HG03103 (cell line): ENCODE measurements around the gene PRKRA.
"Not testable (repeated sequence)": the region's sequence is repeated elsewhere in the genome, so short reads cannot be mapped to it uniquely, and the experiment has no call there.

ENCODE experiments used
- ATAC-seq: cut with Tn5 transposase; IDR thresholded peaks from one replicate; pipeline ENCODE4 v1.9.1; 2021; ENCODE audit warnings: low read depth; ENCODE audit not compliant: unreplicated experiment

Gene PRKRA

DNA sequence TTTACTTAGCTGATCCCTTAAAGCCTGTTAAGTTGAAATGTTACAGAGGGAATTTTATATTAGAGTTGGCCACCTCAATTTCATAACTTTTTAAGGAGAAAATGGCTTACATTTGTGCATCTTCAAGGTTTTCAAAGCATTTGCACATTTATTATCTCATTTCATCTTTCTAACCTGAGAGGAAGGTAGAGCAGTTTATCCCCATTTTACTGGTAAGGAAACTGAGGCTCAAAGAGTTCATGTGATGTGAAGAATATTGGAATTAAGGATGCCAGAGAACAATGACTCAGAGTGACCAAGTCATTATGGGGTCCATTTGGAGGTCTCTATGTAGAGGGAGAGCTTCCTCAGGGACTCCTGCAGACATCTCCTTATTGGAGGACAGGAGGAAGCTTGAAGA, 35.0 kb downstream of the PRKRA start:
- no peak for ATAC-seq

DNA sequence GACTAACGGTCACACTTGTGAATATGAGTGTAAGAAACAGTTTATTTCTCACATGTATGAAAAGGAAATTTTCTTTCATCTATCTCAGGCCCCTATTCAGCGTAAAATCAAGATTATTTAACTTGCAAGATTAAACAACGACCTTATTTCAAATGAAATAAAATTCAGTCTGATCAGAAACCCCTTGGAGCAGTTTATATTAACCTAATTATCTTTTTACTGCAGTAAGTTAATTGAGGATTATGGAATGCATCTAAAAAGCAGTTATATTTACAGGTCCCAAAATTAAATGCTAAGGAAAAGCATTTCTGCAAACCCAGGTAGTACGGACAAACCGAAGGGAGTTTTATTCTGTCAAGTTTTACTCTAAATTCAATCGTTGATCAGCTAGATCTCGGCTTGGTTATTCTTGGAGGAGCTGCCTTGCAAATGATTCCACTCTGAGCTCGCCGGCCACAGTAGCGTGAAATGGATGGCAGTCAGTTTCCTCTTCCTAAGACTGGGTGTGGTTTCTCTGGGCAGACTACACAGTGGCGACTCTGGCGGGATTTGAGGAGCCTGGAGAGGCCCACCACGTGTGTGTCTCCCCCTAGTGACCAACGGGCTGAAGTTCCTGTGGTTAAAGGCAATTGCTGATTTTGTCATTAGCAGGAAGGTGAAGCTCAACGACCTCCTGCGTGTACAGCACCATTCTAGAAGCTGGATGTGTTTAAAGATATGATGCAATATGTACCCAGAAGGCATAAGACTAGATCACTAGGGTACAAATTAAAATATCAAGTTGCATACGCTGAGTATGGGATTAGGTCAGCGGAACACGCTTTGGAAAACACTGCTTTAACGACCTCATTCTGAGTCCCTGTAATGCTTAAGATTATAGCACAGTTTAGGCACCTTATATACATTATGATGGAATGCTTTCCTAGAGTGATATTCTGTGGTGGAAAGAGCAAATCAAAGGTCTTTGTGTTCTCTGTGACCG, 36.4 kb downstream of the PRKRA start:
- peak; percentile 81 for ATAC-seq

DNA sequence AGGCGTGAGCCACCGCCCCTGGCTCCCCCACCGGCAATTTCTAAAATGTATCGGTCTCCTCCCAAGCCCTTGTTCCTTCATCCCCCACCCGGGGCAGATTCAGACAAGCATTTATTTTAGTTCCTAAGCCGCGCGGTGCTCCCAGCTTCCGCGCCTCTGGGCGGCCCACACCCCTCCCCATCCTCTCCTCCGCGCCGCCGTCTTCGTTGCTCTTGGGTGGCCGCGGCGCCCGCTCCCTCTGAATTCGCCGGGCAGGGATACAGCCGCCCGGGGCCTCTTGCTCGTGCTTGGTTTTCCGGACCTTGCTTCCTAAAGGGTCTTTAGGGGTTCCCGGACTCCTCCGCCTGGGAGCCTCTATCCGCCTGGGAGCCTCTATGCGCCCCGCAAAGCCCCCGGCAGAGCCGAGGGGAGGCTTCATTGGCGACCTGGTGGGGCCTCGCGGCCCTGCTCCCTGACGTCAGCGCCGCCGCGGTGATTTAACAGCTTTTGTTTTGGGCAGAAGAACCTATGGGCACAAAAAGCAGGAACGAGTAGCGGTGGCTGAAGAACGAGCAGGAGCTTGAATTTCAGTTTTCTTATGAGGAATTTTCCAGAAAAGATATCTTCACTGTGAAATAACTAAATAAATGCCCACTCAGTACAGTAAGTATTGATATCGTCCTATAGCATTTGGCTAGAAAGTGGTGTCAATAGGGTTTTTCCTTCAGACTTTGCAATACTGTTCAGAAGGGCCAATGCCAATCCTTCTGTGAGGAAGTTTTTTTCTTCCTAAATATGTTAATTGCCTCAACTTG, 37.3 kb downstream of the PRKRA start:
- peak; percentile 63 for ATAC-seq

DNA sequence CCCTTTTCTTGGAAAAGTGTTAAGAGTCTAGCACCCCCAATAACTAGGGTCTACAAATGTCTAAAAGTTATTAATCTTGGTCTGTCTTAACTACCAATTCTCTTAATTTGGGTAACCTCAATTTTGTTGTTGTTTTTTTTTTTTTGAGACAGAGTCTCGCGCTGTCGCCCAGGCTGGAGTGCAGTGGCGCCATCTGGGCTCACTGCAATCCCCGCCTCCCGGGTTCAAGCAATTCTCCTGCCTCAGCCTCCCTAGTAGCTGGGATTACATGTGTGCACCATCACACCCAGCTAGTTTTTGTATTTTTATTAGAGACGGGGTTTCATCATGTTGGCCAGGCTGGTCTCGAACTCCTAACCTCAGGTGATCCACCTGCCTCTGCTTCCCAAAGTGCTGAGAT, 38.5 kb downstream of the PRKRA start:
- ATAC-seq: not testable (repeated sequence)

DNA sequence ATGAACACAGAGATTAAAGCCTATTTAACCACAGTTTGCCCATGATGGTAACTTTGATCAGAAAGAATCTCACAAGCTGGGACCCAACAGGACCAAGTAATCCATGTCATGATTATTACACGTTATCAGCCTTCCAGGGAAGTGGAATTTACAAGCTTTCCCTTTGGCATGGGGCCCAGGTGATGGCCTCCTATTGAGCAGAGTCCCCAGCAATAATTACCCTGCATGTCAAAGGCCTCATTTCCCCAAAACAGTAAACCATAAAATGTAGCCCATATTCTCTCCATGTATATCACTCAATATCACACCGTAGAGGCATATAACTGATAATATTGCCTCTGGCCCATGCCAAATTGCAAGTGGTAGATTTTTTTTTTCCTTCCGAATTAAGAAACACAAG, 38.9 kb downstream of the PRKRA start:
- ATAC-seq: no peak

DNA sequence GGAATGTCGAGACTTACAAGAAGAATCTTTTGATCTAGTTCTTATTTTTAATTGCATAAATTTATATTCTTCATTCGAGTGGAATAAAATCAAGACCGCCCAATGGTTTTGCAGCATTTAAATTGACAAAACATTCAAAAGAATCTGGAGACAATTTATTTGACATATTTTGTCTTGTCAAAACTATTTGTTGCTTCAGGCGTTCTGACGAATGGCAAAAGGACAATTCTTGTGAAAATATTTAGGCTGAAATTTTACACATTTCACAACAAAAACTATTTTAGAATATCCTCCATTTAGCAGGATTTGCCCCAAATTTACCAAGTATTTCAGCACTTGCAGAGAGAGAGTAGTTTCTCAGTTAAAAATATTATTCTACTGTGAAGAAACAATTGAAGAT, 41.7 kb downstream of the PRKRA start:
- no peak for ATAC-seq

DNA sequence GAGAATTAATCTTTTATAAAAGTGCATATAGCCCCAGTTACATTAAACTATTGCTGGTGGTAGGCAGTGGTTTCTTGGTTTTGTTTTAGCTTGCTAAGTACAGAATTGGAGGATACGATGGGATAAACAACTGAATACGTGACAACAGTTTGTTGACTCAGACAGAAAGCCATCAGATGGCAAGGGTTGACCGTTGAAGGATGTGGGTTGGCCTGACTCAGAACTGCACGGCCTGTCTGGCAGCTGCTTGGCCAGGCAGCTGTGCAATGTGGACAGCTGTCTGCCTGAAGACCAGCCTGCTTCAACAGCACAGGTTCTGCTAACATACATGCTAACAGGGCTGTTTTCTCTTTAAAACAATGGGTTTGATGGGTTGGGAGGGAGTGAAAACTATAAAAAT, 46.6 kb downstream of the PRKRA start:
- peak; percentile 99 for ATAC-seq

DNA sequence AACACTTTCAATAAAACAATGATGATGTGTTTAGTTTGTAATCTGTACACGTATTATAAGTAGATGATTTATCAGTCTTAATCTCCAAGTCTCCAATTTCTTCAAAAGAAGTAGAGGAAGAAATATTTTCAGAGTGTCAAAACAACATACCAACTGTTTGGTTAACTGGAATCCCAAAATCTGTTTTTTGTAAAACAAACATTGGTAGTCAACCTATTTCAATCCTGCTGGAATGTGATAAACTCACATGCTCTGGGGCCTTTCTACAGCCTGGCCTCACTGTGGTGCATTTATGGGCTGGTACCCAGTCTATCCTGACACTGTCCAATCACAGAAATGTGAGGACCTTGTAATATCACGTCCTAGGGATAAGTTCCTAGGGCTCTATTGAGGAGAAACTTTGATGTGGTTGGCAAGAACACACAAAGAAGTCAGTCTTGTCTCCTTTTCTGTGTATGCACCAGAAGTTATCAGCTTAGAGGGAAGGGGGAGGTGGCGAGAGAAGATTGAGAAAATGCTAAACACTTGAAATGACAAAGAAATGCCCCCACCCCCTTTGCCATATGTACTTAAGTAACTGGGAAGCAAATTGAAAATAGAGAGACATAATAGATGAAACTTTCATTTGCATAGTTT, 47.2 kb downstream of the PRKRA start:
- peak; percentile 26 for ATAC-seq

DNA sequence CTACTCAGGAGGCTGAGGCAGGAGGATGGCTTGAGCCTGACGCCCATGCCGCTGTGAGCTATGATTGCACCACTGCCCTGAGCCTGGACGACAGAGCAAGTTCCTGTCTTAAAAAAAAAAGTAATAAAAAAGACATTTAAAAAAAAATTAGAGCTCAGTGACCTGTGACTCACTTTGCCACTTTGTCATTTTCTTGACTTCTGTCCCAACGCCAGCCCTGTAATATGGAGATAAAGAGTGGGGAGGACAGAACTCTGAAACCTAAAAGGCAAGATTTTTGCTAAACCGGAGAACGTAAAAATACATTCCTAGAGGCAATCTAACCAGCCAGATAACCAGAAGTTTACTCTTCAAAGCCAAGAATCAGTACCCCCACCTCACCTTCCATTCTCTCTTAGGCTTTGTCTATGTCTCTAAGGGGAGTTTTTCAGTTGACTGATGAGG, 49.0 kb downstream of the PRKRA start:
- no peak for ATAC-seq

DNA sequence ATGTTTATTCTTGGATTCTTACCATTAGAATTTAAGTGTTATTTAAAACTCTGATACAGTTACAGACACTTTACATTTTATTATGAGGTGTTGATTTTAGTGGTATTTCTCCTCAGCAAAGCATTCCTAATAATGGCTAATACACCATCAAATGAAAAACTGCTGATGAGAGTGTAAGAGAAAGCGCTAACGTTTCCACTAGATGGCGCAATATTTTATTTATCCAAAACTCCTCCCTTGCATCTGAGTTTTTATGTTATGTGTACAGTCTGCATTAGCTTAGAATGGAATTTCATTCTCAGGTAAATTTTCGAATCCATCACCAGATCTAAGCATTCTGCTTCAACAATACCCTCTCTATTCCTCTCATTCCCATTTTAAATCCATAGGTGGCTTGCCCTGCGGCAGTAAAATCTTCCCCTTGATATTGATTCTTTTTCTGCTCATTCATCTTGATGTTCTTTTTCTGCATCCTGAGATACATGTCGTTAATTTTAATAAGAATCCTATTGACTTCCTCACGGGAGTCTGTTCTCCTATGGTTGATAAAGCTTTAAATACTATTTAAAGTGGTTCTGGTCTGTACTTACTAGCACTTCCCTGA, 53.9 kb downstream of the PRKRA start:
- ATAC-seq: peak; percentile 94

DNA sequence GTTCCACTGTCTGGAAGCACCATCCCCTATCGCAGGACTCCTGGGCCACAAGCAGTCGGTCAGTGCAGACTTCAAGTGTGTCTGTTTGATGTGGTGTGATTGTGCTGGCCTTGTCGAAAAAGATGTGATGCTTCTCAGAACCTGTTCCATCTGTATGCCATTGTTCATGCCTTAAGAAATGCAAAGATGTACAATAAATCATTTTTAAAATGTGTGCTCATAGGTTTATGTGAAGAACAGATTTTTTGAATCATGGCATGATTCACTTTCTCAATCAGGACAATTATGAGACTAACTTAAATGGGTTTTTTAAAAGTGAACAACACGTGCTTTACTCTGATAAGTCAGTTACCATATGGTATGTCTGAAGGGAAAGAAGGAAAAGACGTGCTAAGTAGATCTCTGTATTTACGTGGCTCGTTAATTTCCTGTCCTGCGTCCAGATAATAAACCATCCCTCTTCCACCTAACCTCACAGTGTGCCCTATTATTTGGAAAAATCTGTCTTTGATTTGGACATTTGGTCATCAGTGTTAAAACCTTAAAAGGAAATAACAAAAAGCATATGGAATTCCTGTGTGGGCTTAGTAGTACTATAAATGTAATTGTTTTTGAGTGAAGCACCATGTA, 54.9 kb downstream of the PRKRA start:
- ATAC-seq: no peak

DNA sequence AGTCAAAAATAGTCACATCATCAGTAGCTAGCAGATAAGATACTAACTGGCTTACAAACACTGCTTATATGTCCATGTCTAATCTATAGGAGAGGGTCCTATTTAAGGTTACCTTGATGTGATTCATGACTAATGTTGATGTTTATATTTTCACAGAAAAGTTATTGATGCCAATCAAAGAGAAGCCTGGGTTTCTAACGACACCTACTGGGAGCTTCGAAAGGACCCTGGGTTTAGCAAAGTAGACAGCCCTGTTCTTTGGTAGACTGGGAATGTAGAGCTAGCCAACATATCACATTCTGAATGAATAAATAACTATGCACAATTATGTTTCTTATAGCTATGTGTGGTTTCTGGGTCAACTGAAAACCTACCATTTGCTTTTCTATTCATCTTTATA, 55.7 kb downstream of the PRKRA start:
- no peak for ATAC-seq

DNA sequence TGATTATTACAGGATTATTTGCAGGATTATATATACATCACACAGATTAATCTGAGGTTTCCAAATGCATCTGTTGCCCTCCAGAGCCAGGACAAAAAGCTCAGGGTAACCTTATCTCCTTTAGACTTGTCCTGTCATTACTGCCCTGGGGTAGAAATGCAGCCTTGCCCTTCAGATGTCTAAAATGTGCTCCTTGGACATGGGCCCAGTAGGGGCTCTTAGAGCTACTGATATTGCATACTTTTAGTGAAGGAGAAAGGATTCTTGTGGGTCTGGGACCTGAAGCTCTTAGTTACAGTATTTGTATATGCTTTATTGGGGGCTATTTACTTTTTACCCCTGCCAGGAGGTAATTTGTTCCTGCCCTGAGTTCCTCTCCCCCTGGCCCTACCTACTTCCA, 56.1 kb downstream of the PRKRA start:
- ATAC-seq: no peak

DNA sequence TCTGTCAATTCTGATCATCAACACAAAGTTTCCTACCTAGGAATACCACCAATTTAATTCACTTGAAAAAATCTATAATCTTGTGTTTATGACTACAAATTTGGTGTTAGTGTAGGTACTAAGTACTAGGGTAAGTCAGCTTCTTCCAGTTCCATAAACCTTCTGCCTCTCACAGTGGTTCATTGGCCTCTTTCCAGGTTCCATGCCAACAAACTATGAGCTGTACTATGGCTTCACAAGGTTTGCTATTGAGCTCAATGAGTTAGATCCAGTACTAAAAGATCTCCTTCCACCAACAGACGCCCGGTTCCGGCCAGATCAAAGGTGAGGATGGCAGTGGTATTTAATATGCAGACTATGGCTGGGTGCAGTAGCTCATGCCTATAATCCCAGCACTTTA, 58.8 kb downstream of the PRKRA start:
- no peak for ATAC-seq

DNA sequence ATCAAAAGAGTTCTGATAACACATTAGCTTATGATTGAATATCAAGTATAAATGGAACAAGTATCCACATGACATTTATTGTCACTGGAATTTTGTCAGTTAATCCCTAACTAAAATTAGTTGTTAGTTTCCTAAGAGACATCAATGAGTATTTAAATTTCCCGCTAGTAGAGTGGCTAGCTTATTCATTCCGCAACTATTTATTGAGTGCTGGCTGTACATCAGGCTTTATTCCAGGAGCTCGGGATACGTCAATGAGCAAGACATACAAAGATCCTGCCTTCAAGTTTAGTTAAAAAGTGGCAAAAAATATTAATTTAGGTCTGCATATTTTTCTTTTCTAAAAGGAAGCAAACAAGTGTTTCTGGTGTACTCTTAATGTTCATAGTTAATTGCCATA, 59.3 kb downstream of the PRKRA start:
- no peak for ATAC-seq

DNA sequence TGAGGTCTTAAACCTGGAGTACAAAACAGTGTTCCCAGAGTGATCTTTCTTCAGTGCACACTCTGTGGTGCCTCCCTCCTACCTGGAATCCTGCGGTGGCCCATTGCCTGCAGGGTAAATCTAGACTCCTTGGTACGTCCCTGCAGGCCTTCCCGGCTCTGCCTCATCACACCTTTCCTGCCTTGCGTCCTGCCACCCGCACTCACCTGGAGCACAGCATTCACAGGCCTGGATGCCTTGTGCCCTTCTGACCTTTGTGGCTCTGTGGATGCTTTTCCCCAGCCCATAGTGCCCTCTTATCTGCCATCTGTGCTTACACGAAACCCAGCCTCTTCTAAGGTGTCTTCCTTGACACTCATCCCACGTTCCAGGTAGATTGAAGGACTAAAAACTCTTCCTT, 62.7 kb downstream of the PRKRA start:
- no peak for ATAC-seq

DNA sequence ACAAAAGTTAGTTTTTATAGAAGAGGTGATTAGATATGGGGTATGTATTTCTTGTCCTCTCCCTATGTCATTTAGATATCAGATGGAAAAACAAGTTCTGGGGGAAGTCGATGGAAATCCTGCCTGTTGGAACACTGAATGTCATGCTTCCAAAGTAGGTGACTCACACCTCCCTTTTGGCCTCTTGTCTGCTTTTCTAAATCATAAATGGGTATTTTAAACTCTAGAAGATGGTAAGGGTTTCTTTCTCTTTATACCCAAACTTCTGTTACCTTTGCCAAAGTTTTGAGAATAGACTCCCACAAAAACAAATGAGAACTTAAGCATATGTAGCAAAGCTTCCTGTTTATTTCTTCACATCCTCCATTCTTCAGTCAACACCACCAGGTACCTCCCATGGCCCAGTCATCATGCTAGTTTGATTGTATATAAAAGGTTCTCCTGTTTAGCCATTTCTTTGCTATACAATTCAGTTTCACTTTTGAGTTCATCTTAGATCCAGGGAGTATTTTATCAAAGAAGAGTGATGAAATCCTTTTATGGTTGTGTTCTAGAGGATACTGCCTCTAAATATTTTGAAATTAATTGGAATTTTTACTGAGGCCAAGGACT, 63.9 kb downstream of the PRKRA start:
- no peak for ATAC-seq

DNA sequence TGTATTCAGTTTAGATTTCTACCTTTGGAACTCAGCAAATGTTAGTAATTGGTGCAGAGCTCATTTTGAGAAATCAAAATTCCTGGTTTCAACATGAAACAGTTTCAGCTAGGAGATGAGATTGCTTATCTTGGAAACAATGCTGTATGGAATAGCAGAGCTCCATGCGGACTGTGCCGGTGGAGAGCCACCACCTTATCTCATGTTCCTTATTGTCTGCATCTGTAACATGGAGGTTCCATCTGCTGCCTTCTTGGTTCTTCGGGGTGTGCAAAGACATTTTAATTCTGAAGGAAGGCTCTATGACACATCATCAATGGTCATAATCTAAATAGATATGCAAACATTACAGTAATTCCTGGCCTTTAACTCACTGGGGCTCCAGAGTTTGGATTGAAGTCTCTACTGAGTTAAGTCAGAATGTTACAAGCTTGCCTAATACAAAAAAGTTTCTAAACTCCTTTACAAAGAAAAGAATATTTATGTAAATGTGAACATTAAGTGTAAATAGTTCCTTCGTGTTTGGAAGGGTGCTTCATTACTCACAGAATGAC, 65.3 kb downstream of the PRKRA start:
- no peak for ATAC-seq

DNA sequence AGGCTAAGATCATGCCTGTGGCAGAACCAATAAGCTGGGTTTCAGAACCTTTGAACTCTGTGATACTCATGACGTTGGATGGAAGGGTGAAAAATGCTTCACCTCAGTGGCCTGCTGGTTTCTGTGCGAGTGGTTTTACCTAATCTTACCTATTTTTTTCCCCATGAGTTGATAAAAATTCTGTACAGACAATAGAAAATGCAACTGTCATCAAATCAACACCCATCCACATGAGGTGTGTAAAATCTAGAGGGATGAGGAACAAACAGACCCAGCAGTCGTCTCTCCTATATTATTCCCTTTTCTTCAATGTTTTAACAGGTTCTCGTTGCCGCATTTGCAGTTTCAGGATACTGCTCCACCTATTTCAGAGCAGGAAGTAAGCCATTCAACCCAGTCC, 67.3 kb downstream of the PRKRA start:
- ATAC-seq: no peak
